Stimulated activated naive CD8-positive, alpha-beta T cell treated with anti-CD3 and anti-CD28 coated beads, Interleukin-15, Interleukin-2, amounts not matched to agents 100 ng/mL and 50 ng/mL, for 24 hours (primary cell): Measurements from ENCODE around the gene TMEM59L.
A peak's percentile ranks its signal among the peaks of the same experiment; 100 is the strongest.

Source experiments
- H3K27ac Mint-ChIP-seq: one replicate; pipeline ENCODE4 v1.8.0; 2021; ENCODE audit warnings: mild to moderate bottlenecking, mixed read lengths
- H3K27me3 Mint-ChIP-seq: one replicate; pipeline ENCODE4 v1.8.0; 2021; ENCODE audit warnings: mixed read lengths
- H3K36me3 Mint-ChIP-seq: one replicate; pipeline ENCODE4 v1.8.0; 2021; ENCODE audit warnings: low read depth, mixed read lengths
- H3K4me1 Mint-ChIP-seq: one replicate; pipeline ENCODE4 v1.8.0; 2021; ENCODE audit warnings: low read depth, mixed read lengths
- H3K4me3 Mint-ChIP-seq: one replicate; pipeline ENCODE4 v1.8.0; 2021; ENCODE audit warnings: mild to moderate bottlenecking, mixed read lengths
- H3K9me3 Mint-ChIP-seq: one replicate; pipeline ENCODE4 v1.8.0; 2021; ENCODE audit warnings: mixed read lengths

Gene TMEM59L

GRCh38 chr19:18611327-18612050, 1.2 kb upstream of the TMEM59L start:
- peaks cover 72% of the 10 kb centered on the region for H3K27me3 Mint-ChIP-seq
- H3K4me3 Mint-ChIP-seq = peak overlapping the region; percentile 54
- H3K9me3 Mint-ChIP-seq = no peaks in the 10 kb centered on the region
- no peaks in the 10 kb centered on the region for H3K36me3 Mint-ChIP-seq
- H3K4me1 Mint-ChIP-seq = peaks cover 19% of the 10 kb centered on the region
- H3K27ac Mint-ChIP-seq = no peak overlapping the region

GRCh38 chr19:18612051-18612771, 459 bp upstream of the TMEM59L start:
- no peaks in the 10 kb centered on the region for H3K36me3 Mint-ChIP-seq
- H3K4me3 Mint-ChIP-seq = peak overlapping the region; percentile 54
- no peak overlapping the region for H3K27ac Mint-ChIP-seq
- no peaks in the 10 kb centered on the region for H3K9me3 Mint-ChIP-seq
- H3K27me3 Mint-ChIP-seq = peaks cover 73% of the 10 kb centered on the region
- H3K4me1 Mint-ChIP-seq = peaks cover 19% of the 10 kb centered on the region

- Mint-ChIP-seq H3K4me3 (no peak overlapping the region), H3K27me3 (peaks cover 64% of the 10 kb centered on the region)
Observed at GRCh38 chr19:18613589-18614234, 1.0 kb downstream of the TMEM59L start.

GRCh38 chr19:18616023-18616422, 3.4 kb downstream of the TMEM59L start:
- Mint-ChIP-seq H3K27ac (no peak overlapping the region), H3K4me3 (no peak overlapping the region), H3K36me3 (no peaks in the 10 kb centered on the region), H3K9me3 (no peaks in the 10 kb centered on the region), H3K27me3 (peaks cover 44% of the 10 kb centered on the region), H3K4me1 (peaks cover 14% of the 10 kb centered on the region)

More at GRCh38 chr19:18613589-18614234, 1.0 kb downstream of the TMEM59L start:
- peaks cover 16% of the 10 kb centered on the region for H3K4me1 Mint-ChIP-seq
- no peaks in the 10 kb centered on the region for H3K9me3 Mint-ChIP-seq
- H3K36me3 Mint-ChIP-seq = no peaks in the 10 kb centered on the region
- no peak overlapping the region for H3K27ac Mint-ChIP-seq

- H3K4me1 Mint-ChIP-seq = peaks cover 4% of the 10 kb centered on the region
Observed at GRCh38 chr19:18617562-18617961, 4.9 kb downstream of the TMEM59L start.

GRCh38 chr19:18618236-18618635, 5.6 kb downstream of the TMEM59L start:
- H3K27ac Mint-ChIP-seq = no peak overlapping the region
- H3K36me3 Mint-ChIP-seq = no peaks in the 10 kb centered on the region
- H3K9me3 Mint-ChIP-seq = no peaks in the 10 kb centered on the region
- H3K4me3 Mint-ChIP-seq = no peak overlapping the region
- H3K4me1 Mint-ChIP-seq = peaks cover 3% of the 10 kb centered on the region
- H3K27me3 Mint-ChIP-seq = peaks cover 32% of the 10 kb centered on the region

More at GRCh38 chr19:18617562-18617961, 4.9 kb downstream of the TMEM59L start:
- no peak overlapping the region for H3K4me3 Mint-ChIP-seq
- no peaks in the 10 kb centered on the region for H3K36me3 Mint-ChIP-seq
- no peak overlapping the region for H3K27ac Mint-ChIP-seq
- peaks cover 33% of the 10 kb centered on the region for H3K27me3 Mint-ChIP-seq
- no peaks in the 10 kb centered on the region for H3K9me3 Mint-ChIP-seq

- Mint-ChIP-seq H3K4me3 (no peak overlapping the region), H3K27ac (no peak overlapping the region), H3K27me3 (peaks cover 13% of the 10 kb centered on the region)
Observed at GRCh38 chr19:18620311-18620710, 7.6 kb downstream of the TMEM59L start.

GRCh38 chr19:18620902-18621301, 8.2 kb downstream of the TMEM59L start:
- no peaks in the 10 kb centered on the region for H3K9me3 Mint-ChIP-seq
- no peak overlapping the region for H3K27ac Mint-ChIP-seq
- H3K4me3 Mint-ChIP-seq = no peak overlapping the region
- H3K36me3 Mint-ChIP-seq = no peaks in the 10 kb centered on the region
- H3K4me1 Mint-ChIP-seq = no peaks in the 10 kb centered on the region
- peaks cover 9% of the 10 kb centered on the region for H3K27me3 Mint-ChIP-seq

More at GRCh38 chr19:18620311-18620710, 7.6 kb downstream of the TMEM59L start:
- Mint-ChIP-seq H3K4me1 (no peaks in the 10 kb centered on the region), H3K9me3 (no peaks in the 10 kb centered on the region), H3K36me3 (no peaks in the 10 kb centered on the region)

- H3K36me3 Mint-ChIP-seq = no peaks in the 10 kb centered on the region
- H3K27me3 Mint-ChIP-seq = peaks cover 6% of the 10 kb centered on the region
- H3K27ac Mint-ChIP-seq = no peak overlapping the region
- no peak overlapping the region for H3K4me3 Mint-ChIP-seq
- no peaks in the 10 kb centered on the region for H3K4me1 Mint-ChIP-seq
- no peaks in the 10 kb centered on the region for H3K9me3 Mint-ChIP-seq
Observed at GRCh38 chr19:18626906-18627305, 14.2 kb downstream of the TMEM59L start.

- no peaks in the 10 kb centered on the region for H3K4me1 Mint-ChIP-seq
- H3K4me3 Mint-ChIP-seq = no peak overlapping the region
- H3K36me3 Mint-ChIP-seq = no peaks in the 10 kb centered on the region
- peaks cover 6% of the 10 kb centered on the region for H3K27me3 Mint-ChIP-seq
- H3K9me3 Mint-ChIP-seq = no peaks in the 10 kb centered on the region
- H3K27ac Mint-ChIP-seq = peak overlapping the region; percentile 16
Observed at GRCh38 chr19:18629166-18630088, 16.8 kb downstream of the TMEM59L start.

- Mint-ChIP-seq H3K9me3 (no peaks in the 10 kb centered on the region), H3K4me3 (no peak overlapping the region), H3K27ac (no peak overlapping the region), H3K36me3 (no peaks in the 10 kb centered on the region), H3K27me3 (peaks cover 10% of the 10 kb centered on the region), H3K4me1 (peaks cover 20% of the 10 kb centered on the region)
Observed at GRCh38 chr19:18633321-18633720, 20.7 kb downstream of the TMEM59L start.

GRCh38 chr19:18634612-18635297, 22.1 kb downstream of the TMEM59L start:
- H3K4me1 Mint-ChIP-seq = peaks cover 21% of the 10 kb centered on the region
- no peak overlapping the region for H3K4me3 Mint-ChIP-seq
- no peaks in the 10 kb centered on the region for H3K9me3 Mint-ChIP-seq
- H3K36me3 Mint-ChIP-seq = no peaks in the 10 kb centered on the region
- no peak overlapping the region for H3K27ac Mint-ChIP-seq
- H3K27me3 Mint-ChIP-seq = peaks cover 8% of the 10 kb centered on the region

- peak overlapping the region; percentile 82 for H3K4me3 Mint-ChIP-seq
- no peaks in the 10 kb centered on the region for H3K36me3 Mint-ChIP-seq
- peaks cover 5% of the 10 kb centered on the region for H3K27me3 Mint-ChIP-seq
- peaks cover 21% of the 10 kb centered on the region for H3K4me1 Mint-ChIP-seq
- H3K27ac Mint-ChIP-seq = peak overlapping the region; percentile 17
- no peaks in the 10 kb centered on the region for H3K9me3 Mint-ChIP-seq
Observed at GRCh38 chr19:18635831-18636182, 23.1 kb downstream of the TMEM59L start.
